22Rv1 (cell line): ENCODE measurements around the gene SURF2.

Experiments
- H3K27ac ChIP-seq: fragments of 450-650 bp; 2 replicates; pipeline ENCODE4 v1.5.1; 2017
- ZFX ChIP-seq: fragments of 450-650 bp; IDR thresholded peaks from 2 replicates; pipeline ENCODE4 v1.6.1; 2017; ENCODE audit warnings: antibody characterized with exemption, borderline replicate concordance
- TF ChIP-seq, protein P1 (sequence below): fragments of 450-650 bp; IDR thresholded peaks from 2 replicates; pipeline ENCODE4 v1.5.1; 2017; ENCODE audit warnings: mild to moderate bottlenecking

Gene SURF2

DNA sequence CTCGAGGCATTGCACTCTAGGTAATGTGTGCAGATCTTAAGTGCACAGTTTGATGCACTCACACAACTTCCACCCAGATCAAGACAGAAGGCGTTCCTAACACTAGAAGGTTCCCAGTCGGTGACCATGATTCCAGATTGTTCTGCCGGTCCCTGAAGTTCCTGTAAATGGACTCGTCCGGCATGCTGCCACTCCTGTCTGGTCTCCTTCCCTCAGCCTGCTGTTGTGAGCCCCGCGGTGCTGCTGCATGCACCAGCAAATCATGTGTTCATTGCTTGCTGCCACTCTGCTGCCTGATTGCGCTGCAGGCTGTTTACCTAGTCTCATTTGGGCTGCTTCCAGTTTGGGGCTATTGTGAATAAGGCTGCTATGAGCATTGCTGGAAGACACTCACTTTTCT lies 31.3 kb downstream of the SURF2 start:
- no peak for TF ChIP-seq ZFX
- TF ChIP-seq, protein P1, sequence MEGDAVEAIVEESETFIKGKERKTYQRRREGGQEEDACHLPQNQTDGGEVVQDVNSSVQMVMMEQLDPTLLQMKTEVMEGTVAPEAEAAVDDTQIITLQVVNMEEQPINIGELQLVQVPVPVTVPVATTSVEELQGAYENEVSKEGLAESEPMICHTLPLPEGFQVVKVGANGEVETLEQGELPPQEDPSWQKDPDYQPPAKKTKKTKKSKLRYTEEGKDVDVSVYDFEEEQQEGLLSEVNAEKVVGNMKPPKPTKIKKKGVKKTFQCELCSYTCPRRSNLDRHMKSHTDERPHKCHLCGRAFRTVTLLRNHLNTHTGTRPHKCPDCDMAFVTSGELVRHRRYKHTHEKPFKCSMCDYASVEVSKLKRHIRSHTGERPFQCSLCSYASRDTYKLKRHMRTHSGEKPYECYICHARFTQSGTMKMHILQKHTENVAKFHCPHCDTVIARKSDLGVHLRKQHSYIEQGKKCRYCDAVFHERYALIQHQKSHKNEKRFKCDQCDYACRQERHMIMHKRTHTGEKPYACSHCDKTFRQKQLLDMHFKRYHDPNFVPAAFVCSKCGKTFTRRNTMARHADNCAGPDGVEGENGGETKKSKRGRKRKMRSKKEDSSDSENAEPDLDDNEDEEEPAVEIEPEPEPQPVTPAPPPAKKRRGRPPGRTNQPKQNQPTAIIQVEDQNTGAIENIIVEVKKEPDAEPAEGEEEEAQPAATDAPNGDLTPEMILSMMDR = no peak
- peak overlapping the region; percentile 56 for H3K27ac ChIP-seq

DNA sequence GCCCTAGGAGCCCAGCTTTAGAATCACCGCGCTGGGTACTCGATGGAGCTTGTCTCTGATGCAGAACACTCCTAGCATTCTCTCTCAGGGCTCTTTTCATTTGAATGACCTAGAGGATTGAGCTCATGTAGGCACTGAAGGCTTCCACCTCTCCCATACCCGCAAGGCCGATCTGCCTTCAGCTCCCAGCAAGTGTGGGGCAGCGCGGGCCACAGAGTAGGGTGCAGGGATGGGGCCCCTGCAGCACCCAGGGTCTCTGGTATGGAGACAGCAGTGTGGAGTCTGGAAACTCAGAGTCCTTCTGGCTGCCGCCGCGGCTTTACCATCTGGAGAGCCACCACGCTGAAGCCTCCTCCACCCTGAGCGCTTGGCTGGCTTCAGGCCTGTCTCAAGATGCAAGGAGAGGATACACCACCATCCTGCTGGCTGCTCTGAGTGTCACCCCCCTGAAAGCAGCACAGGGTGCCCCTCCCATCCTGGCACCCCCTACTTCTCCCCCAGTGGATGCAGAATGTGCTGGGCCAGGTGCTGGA lies 32.7 kb downstream of the SURF2 start:
- no peak overlapping the region for H3K27ac ChIP-seq
- TF ChIP-seq, protein P1 = no peak

DNA sequence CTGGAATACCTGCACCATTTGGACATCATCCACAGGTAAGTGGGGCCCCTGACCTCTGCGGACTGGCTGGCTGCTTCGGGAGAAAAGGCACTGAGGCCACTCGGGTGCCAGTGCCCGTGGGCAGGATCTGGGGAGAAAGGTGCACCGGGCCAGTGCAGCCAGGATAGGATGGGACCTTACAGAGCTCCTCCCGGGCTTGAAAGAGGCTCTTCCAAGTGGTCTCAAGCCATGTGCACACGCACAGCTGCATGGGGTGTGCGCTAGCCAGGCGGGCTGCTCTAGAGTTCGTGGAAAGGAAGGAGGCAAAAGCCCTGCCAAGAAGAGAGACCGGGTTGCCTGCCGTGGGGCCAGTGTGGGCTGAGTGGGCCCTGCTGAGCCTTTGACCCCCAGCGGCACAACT lies 33.2 kb downstream of the SURF2 start:
- H3K27ac ChIP-seq = no peak overlapping the region
- TF ChIP-seq, protein P1 = no peak
- TF ChIP-seq ZFX = no peak

DNA sequence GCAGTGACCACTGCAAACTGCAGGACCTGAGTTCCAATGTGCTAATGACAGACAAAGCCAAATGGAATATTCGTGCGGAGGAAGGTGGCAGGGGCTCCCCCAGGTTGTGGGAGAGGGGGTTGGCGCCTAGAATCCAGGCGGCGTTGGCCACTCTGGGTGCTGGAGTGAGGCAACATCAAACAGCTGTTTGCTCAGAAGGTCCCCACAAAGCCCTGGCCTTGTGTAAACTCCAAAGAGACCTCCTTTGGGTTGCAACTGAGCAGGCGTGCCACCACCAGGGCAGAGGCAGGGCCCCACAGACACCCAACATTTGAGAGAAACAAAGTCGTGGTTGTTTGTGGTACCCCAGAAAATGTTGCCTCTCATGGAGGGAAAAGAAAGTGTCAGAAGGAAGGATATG lies 34.4 kb downstream of the SURF2 start:
- TF ChIP-seq, protein P1 = no peak
- TF ChIP-seq ZFX = no peak
- no peak overlapping the region for H3K27ac ChIP-seq

DNA sequence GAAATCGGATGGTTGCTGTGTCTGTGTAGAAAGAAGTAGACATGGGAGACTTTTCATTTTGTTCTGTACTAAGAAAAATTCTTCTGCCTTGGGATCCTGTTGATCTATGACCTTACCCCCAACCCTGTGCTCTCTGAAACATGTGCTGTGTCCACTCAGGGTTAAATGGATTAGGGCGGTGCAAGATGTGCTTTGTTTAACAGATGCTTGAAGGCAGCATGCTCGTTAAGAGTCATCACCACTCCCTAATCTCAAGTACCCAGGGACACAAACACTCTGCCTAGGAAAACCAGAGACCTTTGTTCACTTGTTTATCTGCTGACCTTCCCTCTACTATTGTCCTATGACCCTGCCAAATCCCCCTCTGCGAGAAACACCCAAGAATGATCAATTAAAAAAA lies 35.1 kb downstream of the SURF2 start:
- H3K27ac ChIP-seq = peak overlapping the region; percentile 38; the same call in 1 of the 2 replicates

DNA sequence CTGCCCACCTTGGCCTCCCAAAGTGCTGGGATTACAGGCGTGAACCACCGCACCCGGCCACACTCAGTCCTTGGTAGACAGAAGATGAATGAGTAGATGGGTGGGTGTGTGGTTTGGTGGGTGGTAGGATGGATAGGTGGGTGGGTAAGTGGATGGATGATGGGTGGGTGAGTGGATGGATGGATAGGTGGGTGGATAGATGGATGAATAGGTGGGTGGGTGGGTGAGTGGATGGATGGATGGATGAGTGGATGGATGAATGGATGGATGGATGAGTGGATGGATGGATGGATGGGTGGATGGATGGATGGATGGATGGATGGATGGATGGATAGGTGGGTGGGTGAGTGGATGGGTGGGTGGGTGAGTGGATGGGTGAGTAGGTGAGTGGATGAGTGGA lies 36.0 kb downstream of the SURF2 start:
- H3K27ac ChIP-seq = peak overlapping the region; percentile 38; the same call in 1 of the 2 replicates

DNA sequence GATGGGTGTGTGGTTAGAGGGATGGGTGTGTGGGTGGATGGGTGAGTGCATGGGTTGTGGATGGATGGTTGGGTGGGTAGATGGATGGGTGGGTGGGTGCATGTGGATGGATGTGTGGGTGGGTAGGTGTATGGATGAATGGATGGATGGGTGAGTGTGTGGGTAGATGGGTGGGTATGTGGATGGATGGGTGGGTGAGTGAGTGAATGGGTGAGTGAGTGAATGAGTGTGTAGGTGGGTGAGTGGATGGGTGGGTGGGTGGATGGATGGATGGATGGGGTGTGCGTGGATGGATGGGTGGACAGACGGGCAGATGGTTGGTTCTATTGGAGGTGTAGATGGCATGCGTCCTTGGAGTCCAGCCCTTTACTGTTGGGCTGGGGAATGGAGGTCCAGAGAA lies 37.0 kb downstream of the SURF2 start:
- TF ChIP-seq ZFX = no peak
- TF ChIP-seq, protein P1 = no peak
- no peak overlapping the region for H3K27ac ChIP-seq

DNA sequence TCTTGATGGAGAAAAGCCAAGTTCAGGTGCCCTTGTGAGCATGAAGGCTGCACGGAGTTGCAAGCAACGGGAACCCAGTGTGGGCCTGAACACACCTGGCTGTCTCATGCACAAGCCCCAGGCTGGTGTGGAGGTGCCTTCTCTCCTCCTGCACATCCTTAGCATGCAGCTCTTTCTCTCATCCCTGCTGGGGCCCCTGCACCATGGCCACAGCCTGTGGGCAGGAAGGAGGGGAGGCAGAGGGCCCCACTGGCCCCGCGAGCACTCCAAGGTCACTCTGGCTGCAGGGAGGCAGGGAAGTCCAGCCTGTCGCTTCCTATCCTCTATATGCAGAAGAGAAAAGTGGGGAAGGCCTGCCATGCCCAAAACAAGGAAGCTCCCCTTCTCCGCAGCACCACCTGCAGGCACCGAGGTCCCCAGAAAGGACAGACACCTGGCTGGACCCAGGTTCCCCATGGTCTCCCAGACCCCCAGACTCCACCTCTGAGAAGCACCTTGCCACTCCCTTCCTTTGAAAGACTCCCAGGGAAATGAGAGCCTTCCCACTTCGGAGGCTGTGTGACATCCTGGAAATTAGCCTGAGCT lies 38.4 kb downstream of the SURF2 start:
- TF ChIP-seq, protein P1 = no peak
- no peak for TF ChIP-seq ZFX
- H3K27ac ChIP-seq = no peak overlapping the region
